ENCODE measurements around the gene CNTROB.
"Not testable (repeated sequence)": the region's sequence is repeated elsewhere in the genome, so short reads cannot be mapped to it uniquely, and the experiment has no call there.

The CNTROB gene

GRCh38 chr17:7946441-7946840 lies 14.4 kb downstream of the CNTROB start:
- no peak for DNase-seq (ENCODE audit: low spot score)

GRCh38 chr17:7947651-7948050 lies 15.6 kb downstream of the CNTROB start:
- no peak for DNase-seq (ENCODE audit: low spot score)

GRCh38 chr17:7950578-7950977 lies 18.6 kb downstream of the CNTROB start:
- DNase-seq (ENCODE audit: low spot score) = no peak

GRCh38 chr17:7951143-7951792 lies 19.3 kb downstream of the CNTROB start:
- no peak for DNase-seq (ENCODE audit: low spot score)

GRCh38 chr17:7953266-7953665 lies 21.3 kb downstream of the CNTROB start:
- DNase-seq (ENCODE audit: low spot score) = not testable (repeated sequence)

- DNase-seq (ENCODE audit: low spot score) = no peak
Measured at GRCh38 chr17:7955414-7956227, 23.6 kb downstream of the CNTROB start.

- DNase-seq (ENCODE audit: low spot score) = no peak
Measured at GRCh38 chr17:7956228-7956965, 24.4 kb downstream of the CNTROB start.

- no peak for DNase-seq (ENCODE audit: low spot score)
Measured at GRCh38 chr17:7959503-7960253, 27.7 kb downstream of the CNTROB start.

- DNase-seq (ENCODE audit: low spot score) = no peak
Measured at GRCh38 chr17:7961421-7961820, 29.4 kb downstream of the CNTROB start.

GRCh38 chr17:7967751-7968150 lies 35.7 kb downstream of the CNTROB start:
- no peak for DNase-seq (ENCODE audit: low spot score)

- no peak for DNase-seq (ENCODE audit: low spot score)
Measured at GRCh38 chr17:7969433-7969832, 37.4 kb downstream of the CNTROB start.

- no peak for DNase-seq (ENCODE audit: low spot score)
Measured at GRCh38 chr17:7971651-7972050, 39.6 kb downstream of the CNTROB start.

GRCh38 chr17:7972131-7972785 lies 40.3 kb downstream of the CNTROB start:
- no peak for DNase-seq (ENCODE audit: low spot score)

- DNase-seq (ENCODE audit: low spot score) = no peak
Measured at GRCh38 chr17:7974638-7975131, 42.7 kb downstream of the CNTROB start.

GRCh38 chr17:7977039-7977438 lies 45.0 kb downstream of the CNTROB start:
- DNase-seq (ENCODE audit: low spot score) = no peak

GRCh38 chr17:7977805-7978204 lies 45.8 kb downstream of the CNTROB start:
- no peak for DNase-seq (ENCODE audit: low spot score)

- DNase-seq (ENCODE audit: low spot score) = peak; percentile 46
Measured at GRCh38 chr17:7982173-7982572, 50.2 kb downstream of the CNTROB start.

GRCh38 chr17:7982666-7983065 lies 50.7 kb downstream of the CNTROB start:
- no peak for DNase-seq (ENCODE audit: low spot score)

GRCh38 chr17:7984904-7985303 lies 52.9 kb downstream of the CNTROB start:
- DNase-seq (ENCODE audit: low spot score) = no peak

- DNase-seq (ENCODE audit: low spot score) = no peak
Measured at GRCh38 chr17:7987112-7987893, 55.3 kb downstream of the CNTROB start.

- DNase-seq (ENCODE audit: low spot score) = peak; percentile 85
Measured at GRCh38 chr17:7988750-7989178, 56.8 kb downstream of the CNTROB start.
